ENCODE results near the gene ZC3H6.
"Not testable (repeated sequence)": the region's sequence is repeated elsewhere in the genome, so short reads cannot be mapped to it uniquely, and the experiment has no call there.

The ZC3H6 gene

DNA sequence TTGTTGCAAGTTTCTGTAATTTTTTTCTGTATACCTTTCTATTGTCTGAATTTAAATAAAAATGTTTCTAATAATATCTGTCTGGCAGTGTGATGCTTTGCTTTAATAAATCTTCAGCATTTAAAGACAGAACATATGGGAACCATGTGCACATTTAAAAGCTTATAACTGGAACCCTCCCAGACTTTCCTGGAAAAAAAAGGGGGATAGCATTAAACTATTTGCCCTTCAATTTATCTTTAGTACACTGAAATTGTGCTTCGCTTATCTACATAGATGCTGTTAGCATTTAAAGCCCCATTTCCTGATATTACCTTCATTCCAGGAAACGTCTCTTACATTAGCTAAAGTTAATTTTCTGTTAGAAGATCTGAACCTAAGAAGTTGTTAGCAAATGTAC, 64.6 kb downstream of the ZC3H6 start:
- in situ Hi-C loops (cut with MboI; ENCODE audit: low sequenced_read_pairs, unreplicated experiment), result no loop called here
- DNase-seq (ENCODE audit: low spot score), result no peak
- TF ChIP-seq, protein P1, sequence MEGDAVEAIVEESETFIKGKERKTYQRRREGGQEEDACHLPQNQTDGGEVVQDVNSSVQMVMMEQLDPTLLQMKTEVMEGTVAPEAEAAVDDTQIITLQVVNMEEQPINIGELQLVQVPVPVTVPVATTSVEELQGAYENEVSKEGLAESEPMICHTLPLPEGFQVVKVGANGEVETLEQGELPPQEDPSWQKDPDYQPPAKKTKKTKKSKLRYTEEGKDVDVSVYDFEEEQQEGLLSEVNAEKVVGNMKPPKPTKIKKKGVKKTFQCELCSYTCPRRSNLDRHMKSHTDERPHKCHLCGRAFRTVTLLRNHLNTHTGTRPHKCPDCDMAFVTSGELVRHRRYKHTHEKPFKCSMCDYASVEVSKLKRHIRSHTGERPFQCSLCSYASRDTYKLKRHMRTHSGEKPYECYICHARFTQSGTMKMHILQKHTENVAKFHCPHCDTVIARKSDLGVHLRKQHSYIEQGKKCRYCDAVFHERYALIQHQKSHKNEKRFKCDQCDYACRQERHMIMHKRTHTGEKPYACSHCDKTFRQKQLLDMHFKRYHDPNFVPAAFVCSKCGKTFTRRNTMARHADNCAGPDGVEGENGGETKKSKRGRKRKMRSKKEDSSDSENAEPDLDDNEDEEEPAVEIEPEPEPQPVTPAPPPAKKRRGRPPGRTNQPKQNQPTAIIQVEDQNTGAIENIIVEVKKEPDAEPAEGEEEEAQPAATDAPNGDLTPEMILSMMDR (IDR thresholded peaks at IDR 0.05; ENCODE audit: borderline replicate concordance, control extremely low read depth, extremely low read depth, insufficient read depth, missing control alignments), result no peak

DNA sequence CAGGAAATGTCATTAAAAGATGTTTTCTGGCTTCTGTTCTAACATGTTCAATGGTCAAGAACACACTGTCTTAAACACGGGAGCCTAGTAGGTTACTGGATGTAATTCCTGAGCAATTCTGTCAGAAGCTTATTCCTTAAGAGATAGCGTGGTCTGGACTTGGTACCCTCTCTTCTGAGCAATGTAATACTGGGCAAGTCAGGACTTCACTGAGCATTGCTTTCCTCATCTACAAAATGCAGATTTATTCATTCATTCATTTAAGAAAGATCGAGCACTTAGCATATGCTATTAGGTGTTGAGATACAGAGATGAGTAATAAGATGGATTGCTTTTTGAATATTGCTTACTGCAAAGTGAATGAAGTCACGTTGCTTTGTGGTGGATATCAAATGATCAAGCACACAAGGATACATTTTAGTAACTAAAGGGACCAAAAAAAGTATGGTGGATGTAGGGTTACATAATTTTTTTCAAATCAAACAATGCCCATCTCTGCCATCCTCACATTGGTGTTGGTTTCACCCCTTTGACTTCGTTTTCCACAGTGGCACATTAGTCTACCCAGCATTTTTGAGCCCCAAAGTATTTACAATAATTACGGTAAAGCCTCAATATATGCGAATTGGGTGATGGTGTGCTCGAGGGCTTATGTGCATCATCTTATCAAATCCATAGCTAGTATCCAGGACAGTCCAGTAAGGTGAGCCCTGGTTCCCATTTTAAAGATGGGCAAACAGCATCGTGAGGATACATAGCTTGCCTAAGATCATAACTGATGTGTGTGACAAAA, 65.3 kb downstream of the ZC3H6 start:
- in situ Hi-C loops (cut with MboI; ENCODE audit: low sequenced_read_pairs, unreplicated experiment), result no loop called here
- no peak for DNase-seq (ENCODE audit: low spot score)
- TF ChIP-seq, protein P1 (IDR thresholded peaks at IDR 0.05; ENCODE audit: borderline replicate concordance, control extremely low read depth, extremely low read depth, insufficient read depth, missing control alignments), result no peak

DNA sequence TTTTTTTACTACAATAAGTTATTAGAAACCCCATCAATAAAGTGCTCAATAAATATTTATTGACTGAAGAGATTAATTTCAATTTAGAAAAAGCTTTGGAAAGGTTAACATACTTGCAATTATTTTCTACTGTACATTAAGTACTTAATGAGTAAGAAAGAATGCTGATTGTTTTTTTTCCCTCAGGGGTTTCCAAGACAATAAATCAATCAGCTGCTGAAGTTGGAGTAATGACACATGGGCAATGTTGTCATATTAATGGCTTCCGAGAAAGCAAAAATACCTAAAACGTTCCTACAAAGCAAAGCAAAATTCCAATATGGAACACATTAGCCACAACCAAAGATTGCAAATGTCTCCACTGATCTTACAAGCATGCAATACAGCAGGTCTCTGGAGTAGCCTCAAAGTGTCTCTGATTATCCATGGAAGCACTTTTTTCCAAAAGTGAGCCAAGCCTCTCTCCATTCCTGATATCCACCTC, 66.7 kb downstream of the ZC3H6 start:
- TF ChIP-seq, protein P1 (IDR thresholded peaks at IDR 0.05; ENCODE audit: borderline replicate concordance, control extremely low read depth, extremely low read depth, insufficient read depth, missing control alignments), result no peak
- in situ Hi-C loops (cut with MboI; ENCODE audit: low sequenced_read_pairs, unreplicated experiment), result no loop called here
- DNase-seq (ENCODE audit: low spot score), result no peak

DNA sequence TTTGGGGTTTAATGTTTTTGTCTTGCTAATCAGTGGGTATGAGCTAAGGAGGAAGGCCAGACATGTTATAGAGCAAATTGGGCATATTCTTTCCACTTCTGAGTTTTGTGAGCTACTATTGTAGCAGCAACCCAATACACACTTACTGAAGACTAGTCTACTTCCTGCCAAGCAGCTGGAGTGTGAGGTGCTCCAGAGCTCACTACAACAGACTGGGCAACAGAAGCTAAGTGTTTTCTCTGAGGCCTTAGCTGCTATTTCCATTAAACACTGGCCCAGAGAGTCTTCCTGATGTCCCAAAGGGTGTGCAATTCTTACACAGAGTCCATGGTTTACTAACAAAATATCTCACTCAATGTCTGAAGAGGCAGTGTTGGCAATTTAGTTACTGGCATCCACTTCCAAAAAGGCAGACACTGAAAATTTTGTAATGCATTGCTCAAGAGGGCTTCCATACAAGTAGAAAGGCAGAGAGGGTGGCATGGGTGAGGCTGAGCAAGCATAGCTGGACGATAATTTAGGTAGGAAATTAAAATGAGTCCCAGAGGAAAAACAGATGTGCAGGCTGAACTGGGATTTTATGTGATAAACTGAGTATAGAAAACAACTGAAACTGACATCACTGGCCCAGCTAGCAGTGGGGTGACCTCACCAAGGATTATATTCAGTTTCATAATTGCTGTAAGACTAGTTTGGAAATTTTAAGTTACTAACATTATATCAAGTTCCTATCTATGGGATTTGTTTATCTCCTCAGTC, 68.6 kb downstream of the ZC3H6 start:
- in situ Hi-C loops (cut with MboI; ENCODE audit: low sequenced_read_pairs, unreplicated experiment), result no loop called here
- DNase-seq (ENCODE audit: low spot score), result peak; percentile 42
- TF ChIP-seq, protein P1 (IDR thresholded peaks at IDR 0.05; ENCODE audit: borderline replicate concordance, control extremely low read depth, extremely low read depth, insufficient read depth, missing control alignments), result no peak

DNA sequence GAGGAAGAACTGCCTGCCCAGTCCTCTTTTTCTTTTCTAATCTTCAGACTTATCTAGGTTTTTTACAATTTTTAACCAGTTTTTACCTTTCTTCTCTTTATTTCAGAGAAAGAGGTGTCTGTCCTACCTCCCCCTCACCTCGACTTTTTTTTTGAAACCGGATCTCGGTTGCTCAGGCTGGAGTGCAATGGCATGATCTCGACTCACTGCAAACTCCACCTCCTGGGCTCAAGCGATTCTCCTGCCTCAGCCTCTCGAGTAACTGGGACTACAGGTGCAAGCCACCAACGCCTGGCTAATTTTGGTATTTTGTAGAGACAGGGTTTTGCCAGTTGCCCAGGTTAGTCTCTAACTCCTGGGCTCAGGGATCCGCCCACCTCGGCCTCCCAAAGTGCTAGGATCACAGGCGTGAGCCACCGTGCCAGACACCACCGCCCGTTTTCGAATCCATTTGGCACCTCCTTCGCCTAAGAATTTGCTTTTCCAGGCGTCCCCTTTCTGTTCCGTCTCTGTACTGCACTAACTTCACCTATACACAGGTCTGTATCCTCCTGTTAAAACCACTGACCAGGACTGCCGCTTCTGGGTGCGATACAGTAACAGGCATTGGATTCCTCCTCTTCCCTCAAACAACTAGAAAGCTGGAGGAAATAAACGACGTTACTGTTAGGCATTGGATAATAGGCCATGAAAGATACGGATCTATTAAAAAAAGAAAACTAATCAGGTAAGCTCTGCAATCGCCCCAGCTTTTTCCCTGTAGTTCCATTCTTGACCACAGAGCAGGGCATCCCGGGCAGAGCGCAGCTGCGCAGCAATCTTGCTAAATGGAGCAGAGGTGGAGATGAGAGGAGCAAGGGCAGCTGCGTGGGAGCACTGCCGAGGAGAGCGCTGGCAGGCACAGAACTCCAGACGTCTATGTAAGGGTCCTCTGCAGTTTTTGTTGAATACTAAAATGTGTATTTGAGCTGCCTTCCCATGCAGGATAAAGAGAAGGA, 69.9 kb downstream of the ZC3H6 start:
- DNase-seq (ENCODE audit: low spot score), result no peak
- TF ChIP-seq, protein P1 (IDR thresholded peaks at IDR 0.05; ENCODE audit: borderline replicate concordance, control extremely low read depth, extremely low read depth, insufficient read depth, missing control alignments), result no peak
- in situ Hi-C loops (cut with MboI; ENCODE audit: low sequenced_read_pairs, unreplicated experiment), result no loop called here

DNA sequence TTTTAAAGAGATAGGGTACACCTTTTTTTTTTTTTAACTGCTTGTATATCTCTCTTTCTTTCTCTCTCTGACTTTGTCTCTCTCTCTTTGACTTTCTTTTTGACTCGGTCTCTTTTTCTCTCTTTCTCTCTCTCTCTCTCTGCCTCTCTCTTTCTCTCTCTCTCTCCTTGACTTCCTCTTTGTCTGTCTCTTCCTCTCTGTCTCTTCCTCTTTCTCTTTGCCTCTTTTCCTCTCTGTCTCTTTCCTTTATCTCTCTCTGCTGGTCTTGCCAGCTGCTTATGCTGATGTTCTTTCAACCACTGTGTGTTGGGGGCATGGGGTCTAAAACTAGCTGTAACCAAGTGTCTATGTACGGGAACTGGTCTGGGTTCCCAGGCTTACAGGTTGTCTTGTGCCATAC, 76.9 kb downstream of the ZC3H6 start:
- DNase-seq (ENCODE audit: low spot score); in situ Hi-C loops (cut with MboI; ENCODE audit: low sequenced_read_pairs, unreplicated experiment): not testable (repeated sequence)

DNA sequence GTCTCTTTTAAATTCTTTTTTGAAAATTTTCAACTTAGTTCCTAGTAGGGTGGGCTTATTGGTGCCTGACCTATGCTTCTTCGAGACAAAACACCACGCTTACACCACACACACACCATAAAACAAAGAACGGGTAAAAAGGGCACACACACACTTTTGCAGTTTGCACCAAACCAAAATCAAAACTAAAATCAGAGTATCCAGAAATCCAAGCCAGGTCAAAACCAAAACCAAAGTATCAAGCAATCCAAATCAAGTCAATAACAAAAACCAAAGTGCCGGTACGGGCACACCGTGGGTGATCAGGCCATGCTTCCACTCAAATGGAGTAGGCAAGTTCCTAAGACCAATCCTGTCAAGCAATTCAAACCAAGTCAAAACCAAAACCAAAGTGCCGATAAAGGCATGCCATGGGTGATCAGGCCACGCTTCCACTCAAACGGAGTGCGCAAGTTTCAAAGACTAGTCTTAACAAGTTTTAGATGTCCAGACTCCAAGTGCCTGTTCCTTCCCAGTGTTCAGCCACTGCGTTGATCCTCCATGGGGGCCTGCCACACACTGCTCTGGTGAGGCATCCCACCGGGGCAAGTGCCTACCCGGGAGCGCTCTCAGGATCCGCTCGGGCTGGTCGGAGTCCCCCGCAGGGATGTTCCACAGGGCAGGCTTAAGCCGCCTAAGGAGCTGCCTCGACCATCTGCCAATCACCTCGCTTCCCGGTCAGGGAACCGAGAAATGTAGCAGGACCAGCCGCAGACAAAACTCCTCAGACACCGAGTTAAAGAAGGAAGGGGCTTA, 77.6 kb downstream of the ZC3H6 start:
- in situ Hi-C loops (cut with MboI; ENCODE audit: low sequenced_read_pairs, unreplicated experiment); DNase-seq (ENCODE audit: low spot score): not testable (repeated sequence)

DNA sequence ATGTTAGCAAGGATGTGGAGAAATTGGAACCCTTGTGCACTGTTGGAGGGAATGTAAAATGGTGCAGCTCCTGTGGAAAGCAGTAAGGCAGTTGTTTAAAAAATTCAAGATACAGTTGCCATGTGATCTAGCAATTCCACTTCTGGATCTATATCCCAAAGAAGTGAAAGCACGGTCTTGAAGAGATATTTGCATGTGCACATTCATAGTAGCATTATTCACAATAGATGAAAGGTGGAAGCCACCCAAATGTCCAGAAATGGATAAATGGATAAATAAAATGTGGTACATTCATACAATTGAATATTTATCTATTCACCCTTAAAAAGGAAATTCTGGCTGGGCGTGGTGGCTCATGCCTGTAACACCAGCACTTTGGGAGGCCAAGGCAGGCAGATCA, 78.9 kb downstream of the ZC3H6 start:
- in situ Hi-C loops (cut with MboI; ENCODE audit: low sequenced_read_pairs, unreplicated experiment), result not testable (repeated sequence)

DNA sequence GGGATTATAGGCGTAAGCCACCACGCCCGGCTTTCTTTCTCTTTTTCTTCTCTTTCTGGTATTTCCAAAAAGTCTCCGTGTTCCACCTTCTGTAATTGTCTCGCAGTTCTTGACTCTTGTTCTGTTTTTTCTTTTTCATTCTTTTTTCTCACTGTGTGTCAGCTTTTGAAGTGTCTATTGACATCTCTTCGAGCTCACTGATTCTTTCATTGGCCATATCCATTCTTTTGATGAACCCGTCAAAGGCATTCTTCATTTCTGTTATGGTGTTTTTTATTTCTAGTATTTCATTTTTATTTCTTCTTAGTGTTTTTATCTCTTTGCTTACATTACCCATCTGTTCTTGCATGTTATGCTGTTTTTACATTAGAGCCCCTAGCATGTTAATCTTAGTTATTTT, 84.7 kb downstream of the ZC3H6 start:
- DNase-seq (ENCODE audit: low spot score); in situ Hi-C loops (cut with MboI; ENCODE audit: low sequenced_read_pairs, unreplicated experiment): not testable (repeated sequence)

More for the DNA sequence above, 78.9 kb downstream of the ZC3H6 start:
- DNase-seq (ENCODE audit: low spot score), result not testable (repeated sequence)
